Measurements from ENCODE around the gene GAN.

- TF ChIP-seq, protein P1, sequence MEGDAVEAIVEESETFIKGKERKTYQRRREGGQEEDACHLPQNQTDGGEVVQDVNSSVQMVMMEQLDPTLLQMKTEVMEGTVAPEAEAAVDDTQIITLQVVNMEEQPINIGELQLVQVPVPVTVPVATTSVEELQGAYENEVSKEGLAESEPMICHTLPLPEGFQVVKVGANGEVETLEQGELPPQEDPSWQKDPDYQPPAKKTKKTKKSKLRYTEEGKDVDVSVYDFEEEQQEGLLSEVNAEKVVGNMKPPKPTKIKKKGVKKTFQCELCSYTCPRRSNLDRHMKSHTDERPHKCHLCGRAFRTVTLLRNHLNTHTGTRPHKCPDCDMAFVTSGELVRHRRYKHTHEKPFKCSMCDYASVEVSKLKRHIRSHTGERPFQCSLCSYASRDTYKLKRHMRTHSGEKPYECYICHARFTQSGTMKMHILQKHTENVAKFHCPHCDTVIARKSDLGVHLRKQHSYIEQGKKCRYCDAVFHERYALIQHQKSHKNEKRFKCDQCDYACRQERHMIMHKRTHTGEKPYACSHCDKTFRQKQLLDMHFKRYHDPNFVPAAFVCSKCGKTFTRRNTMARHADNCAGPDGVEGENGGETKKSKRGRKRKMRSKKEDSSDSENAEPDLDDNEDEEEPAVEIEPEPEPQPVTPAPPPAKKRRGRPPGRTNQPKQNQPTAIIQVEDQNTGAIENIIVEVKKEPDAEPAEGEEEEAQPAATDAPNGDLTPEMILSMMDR (conservative IDR thresholded peaks at IDR 0.05), result no peak
- no peak for TF ChIP-seq ZFX (IDR thresholded peaks at IDR 0.05)
These were observed 86.5 kb downstream of the GAN start for GRCh38 chr16:81401035-81401950.
